ENCODE data around the gene MADCAM1. TPM values are rescaled to one million over a fixed set of nuclear protein-coding genes. Genes with fewer than 3 reads are reported as not detected.

The MADCAM1 gene
- total RNA-seq, 1 donor: 0.72 TPM

GRCh38 chr19:472005-472858 is 24.1 kb upstream of the MADCAM1 start:
- H3K27me3 ChIP-seq (ENCODE audit: insufficient read depth, low read length): peaks cover 4% of the 10 kb centered on the region
- no peak overlapping the region for H3K27ac ChIP-seq (ENCODE audit: low read depth, low read length)
- H3K4me3 ChIP-seq (ENCODE audit: insufficient read depth, low read length): no peak overlapping the region
- no peaks in the 10 kb centered on the region for H3K9me3 ChIP-seq (ENCODE audit: low read depth, low read length)
- H3K79me2 ChIP-seq (ENCODE audit: insufficient read depth, low read length): no peaks in the 10 kb centered on the region
- H3K4me1 ChIP-seq (ENCODE audit: insufficient read depth, low read length): peaks cover 8% of the 10 kb centered on the region
- no peaks in the 10 kb centered on the region for H3K36me3 ChIP-seq (ENCODE audit: insufficient read depth, low read length)
- H3K4me2 ChIP-seq (ENCODE audit: insufficient read depth, low read length): no peak overlapping the region
- no peaks in the 10 kb centered on the region for H4K20me1 ChIP-seq (ENCODE audit: insufficient read depth, low read length)
- peak; percentile 88 for DNase-seq (ENCODE audit: insufficient read length, low spot score, missing footprints)
- H2AFZ ChIP-seq (ENCODE audit: low read length): no peak overlapping the region
- no peak for TF ChIP-seq CTCF (IDR thresholded peaks at IDR 0.05; ENCODE audit: extremely low read depth, low read depth, low read length)

GRCh38 chr19:474126-475078 is 21.9 kb upstream of the MADCAM1 start:
- Histone ChIP-seq H3K36me3 (ENCODE audit: insufficient read depth, low read length) (no peaks in the 10 kb centered on the region), H3K4me1 (ENCODE audit: insufficient read depth, low read length) (peaks cover 8% of the 10 kb centered on the region), H3K4me3 (ENCODE audit: insufficient read depth, low read length) (peak overlapping the region; percentile 49), H3K4me2 (ENCODE audit: insufficient read depth, low read length) (peak overlapping the region; percentile 61), H3K79me2 (ENCODE audit: insufficient read depth, low read length) (no peaks in the 10 kb centered on the region), H3K27ac (ENCODE audit: low read depth, low read length) (no peak overlapping the region), H3K27me3 (ENCODE audit: insufficient read depth, low read length) (peaks cover 4% of the 10 kb centered on the region), H4K20me1 (ENCODE audit: insufficient read depth, low read length) (no peaks in the 10 kb centered on the region), H3K9me3 (ENCODE audit: low read depth, low read length) (no peaks in the 10 kb centered on the region), H2AFZ (ENCODE audit: low read length) (peak overlapping the region; percentile 81)
- no peak for TF ChIP-seq CTCF (IDR thresholded peaks at IDR 0.05; ENCODE audit: extremely low read depth, low read depth, low read length)
- no peak for DNase-seq (ENCODE audit: insufficient read length, low spot score, missing footprints)

GRCh38 chr19:475360-475759 is 20.9 kb upstream of the MADCAM1 start:
- H3K36me3 ChIP-seq (ENCODE audit: insufficient read depth, low read length): no peaks in the 10 kb centered on the region
- H4K20me1 ChIP-seq (ENCODE audit: insufficient read depth, low read length): no peaks in the 10 kb centered on the region
- no peak overlapping the region for H3K4me2 ChIP-seq (ENCODE audit: insufficient read depth, low read length)
- no peak overlapping the region for H3K27ac ChIP-seq (ENCODE audit: low read depth, low read length)
- TF ChIP-seq CTCF (IDR thresholded peaks at IDR 0.05; ENCODE audit: extremely low read depth, low read depth, low read length): no peak
- DNase-seq (ENCODE audit: insufficient read length, low spot score, missing footprints): no peak
- no peak overlapping the region for H2AFZ ChIP-seq (ENCODE audit: low read length)
- no peak overlapping the region for H3K4me3 ChIP-seq (ENCODE audit: insufficient read depth, low read length)
- peaks cover 8% of the 10 kb centered on the region for H3K4me1 ChIP-seq (ENCODE audit: insufficient read depth, low read length)
- H3K79me2 ChIP-seq (ENCODE audit: insufficient read depth, low read length): no peaks in the 10 kb centered on the region
- H3K27me3 ChIP-seq (ENCODE audit: insufficient read depth, low read length): peaks cover 4% of the 10 kb centered on the region
- no peaks in the 10 kb centered on the region for H3K9me3 ChIP-seq (ENCODE audit: low read depth, low read length)

Data from osteoblast (primary cell).